KMS-11 (cell line): Measurements from ENCODE around the gene KIAA1755.

ENCODE experiments used
- H2AFZ ChIP-seq: fragments of 200-600 bp; sonication (generic); 2 replicates; pipeline ENCODE4 v1.6.1; 2016; ENCODE audit warnings: antibody characterized with exemption, mixed run types, low read depth
- H3K27ac ChIP-seq: fragments of 200-600 bp; sonication (generic); 2 replicates; pipeline ENCODE4 v1.6.1; 2016; ENCODE audit warnings: mild to moderate bottlenecking, mixed run types
- H3K27me3 ChIP-seq: fragments of 200-600 bp; sonication (generic); 2 replicates; pipeline ENCODE4 v1.6.1; 2017; ENCODE audit warnings: mild to moderate bottlenecking, low read depth, mixed run types, moderate library complexity; ENCODE audit not compliant: insufficient read depth
- H3K36me3 ChIP-seq: fragments of 200-600 bp; sonication (generic); 2 replicates; pipeline ENCODE4 v1.6.1; 2017; ENCODE audit warnings: mild to moderate bottlenecking, mixed run types; ENCODE audit not compliant: insufficient read depth
- H3K4me1 ChIP-seq: fragments of 200-600 bp; sonication (generic); 2 replicates; pipeline ENCODE4 v1.6.1; 2016; ENCODE audit warnings: mild to moderate bottlenecking, low read depth, mixed run types; ENCODE audit not compliant: poor library complexity, severe bottlenecking
- H3K4me2 ChIP-seq: fragments of 200-600 bp; sonication (generic); 2 replicates; pipeline ENCODE4 v1.7.0; 2016; ENCODE audit warnings: mild to moderate bottlenecking, mixed run types
- H3K4me3 ChIP-seq: fragments of 200-600 bp; sonication (generic); IDR thresholded peaks from 2 replicates; pipeline ENCODE4 v1.6.1; 2017; ENCODE audit warnings: low read depth, low read length, mixed read lengths; ENCODE audit not compliant: insufficient read depth
- H3K79me2 ChIP-seq: fragments of 200-600 bp; sonication (generic); 2 replicates; pipeline ENCODE4 v1.6.1; 2016; ENCODE audit warnings: low read depth, mixed run types; ENCODE audit not compliant: insufficient read depth
- H3K9ac ChIP-seq: fragments of 200-600 bp; sonication (generic); 2 replicates; pipeline ENCODE4 v1.6.1; 2016; ENCODE audit warnings: mild to moderate bottlenecking, mixed run types
- H4K20me1 ChIP-seq: fragments of 200-600 bp; sonication (generic); 2 replicates; pipeline ENCODE4 v1.6.1; 2016; ENCODE audit warnings: mild to moderate bottlenecking, mixed run types; ENCODE audit not compliant: insufficient read depth
- CTCF ChIP-seq: fragments of 200-600 bp; sonication (generic); conservative IDR thresholded peaks from 2 replicates; pipeline ENCODE4 v1.6.1; 2017; ENCODE audit warnings: low read depth, mild to moderate bottlenecking, antibody characterized with exemption, low read length, moderate library complexity, mixed read lengths

KIAA1755 gene

GRCh38 chr20:38164624-38165088, 95.9 kb downstream of the KIAA1755 start:
- Histone ChIP-seq H3K36me3 (no peaks in the 10 kb centered on the region), H3K4me2 (no peak overlapping the region), H3K4me3 (no peak overlapping the region), H4K20me1 (no peaks in the 10 kb centered on the region), H3K9ac (no peak overlapping the region), H3K27me3 (no peaks in the 10 kb centered on the region), H3K27ac (no peak overlapping the region), H3K79me2 (no peaks in the 10 kb centered on the region), H2AFZ (no peak overlapping the region), H3K4me1 (peaks cover 3% of the 10 kb centered on the region)
- TF ChIP-seq CTCF, result no peak

- no peak overlapping the region for H3K4me2 ChIP-seq
- H3K27me3 ChIP-seq, result no peaks in the 10 kb centered on the region
- no peaks in the 10 kb centered on the region for H3K36me3 ChIP-seq
- H3K4me1 ChIP-seq, result no peaks in the 10 kb centered on the region
- no peak overlapping the region for H3K4me3 ChIP-seq
- no peak overlapping the region for H2AFZ ChIP-seq
- no peaks in the 10 kb centered on the region for H4K20me1 ChIP-seq
- no peak for TF ChIP-seq CTCF
- H3K27ac ChIP-seq, result no peak overlapping the region
- no peak overlapping the region for H3K9ac ChIP-seq
- H3K79me2 ChIP-seq, result no peaks in the 10 kb centered on the region
Measured at GRCh38 chr20:38164069-38164468, 96.5 kb downstream of the KIAA1755 start.

- H3K36me3 ChIP-seq, result no peaks in the 10 kb centered on the region
- no peaks in the 10 kb centered on the region for H3K4me1 ChIP-seq
- no peak overlapping the region for H3K9ac ChIP-seq
- H3K27ac ChIP-seq, result no peak overlapping the region
- H3K27me3 ChIP-seq, result no peaks in the 10 kb centered on the region
- no peak overlapping the region for H3K4me2 ChIP-seq
- no peak overlapping the region for H2AFZ ChIP-seq
- H3K4me3 ChIP-seq, result no peak overlapping the region
- TF ChIP-seq CTCF, result no peak
- H4K20me1 ChIP-seq, result no peaks in the 10 kb centered on the region
- no peaks in the 10 kb centered on the region for H3K79me2 ChIP-seq
Measured at GRCh38 chr20:38162878-38163875, 97.4 kb downstream of the KIAA1755 start.

GRCh38 chr20:38162149-38162548, 98.4 kb downstream of the KIAA1755 start:
- no peaks in the 10 kb centered on the region for H3K79me2 ChIP-seq
- no peak overlapping the region for H3K4me2 ChIP-seq
- H3K27me3 ChIP-seq, result no peaks in the 10 kb centered on the region
- H3K4me1 ChIP-seq, result no peaks in the 10 kb centered on the region
- H3K4me3 ChIP-seq, result no peak overlapping the region
- no peak overlapping the region for H3K27ac ChIP-seq
- no peak overlapping the region for H2AFZ ChIP-seq
- H3K9ac ChIP-seq, result no peak overlapping the region
- no peaks in the 10 kb centered on the region for H3K36me3 ChIP-seq
- TF ChIP-seq CTCF, result no peak
- no peaks in the 10 kb centered on the region for H4K20me1 ChIP-seq
